Measurements from ENCODE around the gene NDN. TPM values are rescaled to one million over a fixed set of nuclear protein-coding genes. Genes with fewer than 3 reads are reported as not detected.
A peak's percentile ranks its signal among the peaks of the same experiment; 100 is the strongest.

NDN gene
- total RNA-seq, 1 donor from 2014 or later, result 72.7 TPM

- H3K9me3 Mint-ChIP-seq, result no peaks in the 10 kb centered on the region
- no peak for DNase-seq (ENCODE audit: extremely low spot score, unreplicated experiment)
- no peak overlapping the region for H3K27ac Mint-ChIP-seq
- H3K27me3 Mint-ChIP-seq, result no peaks in the 10 kb centered on the region
- no peak for TF ChIP-seq CTCF (conservative IDR thresholded peaks at IDR 0.05)
- no peaks in the 10 kb centered on the region for H3K36me3 Mint-ChIP-seq
- H3K4me1 Mint-ChIP-seq (ENCODE audit: unreplicated experiment), result no peaks in the 10 kb centered on the region
- H3K4me3 Mint-ChIP-seq, result peak overlapping the region; percentile 72
These were observed 40.7 kb downstream of the NDN start for GRCh38 chr15:23646165-23647000.

- no peaks in the 10 kb centered on the region for H3K9me3 Mint-ChIP-seq
- no peaks in the 10 kb centered on the region for H3K4me1 Mint-ChIP-seq (ENCODE audit: unreplicated experiment)
These were observed 41.5 kb downstream of the NDN start for GRCh38 chr15:23645371-23646164.

GRCh38 chr15:23644829-23645228, 42.3 kb downstream of the NDN start:
- no peaks in the 10 kb centered on the region for H3K27me3 Mint-ChIP-seq
- no peaks in the 10 kb centered on the region for H3K4me1 Mint-ChIP-seq (ENCODE audit: unreplicated experiment)
- no peak for TF ChIP-seq CTCF (conservative IDR thresholded peaks at IDR 0.05)
- H3K36me3 Mint-ChIP-seq, result no peaks in the 10 kb centered on the region
- H3K27ac Mint-ChIP-seq, result no peak overlapping the region
- H3K9me3 Mint-ChIP-seq, result no peaks in the 10 kb centered on the region
- H3K4me3 Mint-ChIP-seq, result peak overlapping the region; percentile 47
- DNase-seq (ENCODE audit: extremely low spot score, unreplicated experiment), result no peak

More at GRCh38 chr15:23645371-23646164, 41.5 kb downstream of the NDN start:
- DNase-seq (ENCODE audit: extremely low spot score, unreplicated experiment), result no peak
- peak overlapping the region; percentile 47 for H3K4me3 Mint-ChIP-seq
- no peaks in the 10 kb centered on the region for H3K27me3 Mint-ChIP-seq
- H3K27ac Mint-ChIP-seq, result no peak overlapping the region
- no peaks in the 10 kb centered on the region for H3K36me3 Mint-ChIP-seq
- peak; percentile 55 for TF ChIP-seq CTCF (conservative IDR thresholded peaks at IDR 0.05)

- no peaks in the 10 kb centered on the region for H3K4me1 Mint-ChIP-seq (ENCODE audit: unreplicated experiment)
- peak; percentile 89 for TF ChIP-seq CTCF (conservative IDR thresholded peaks at IDR 0.05)
- no peak overlapping the region for H3K27ac Mint-ChIP-seq
- H3K9me3 Mint-ChIP-seq, result no peaks in the 10 kb centered on the region
- no peak overlapping the region for H3K4me3 Mint-ChIP-seq
- H3K27me3 Mint-ChIP-seq, result no peaks in the 10 kb centered on the region
- no peak for DNase-seq (ENCODE audit: extremely low spot score, unreplicated experiment)
- no peaks in the 10 kb centered on the region for H3K36me3 Mint-ChIP-seq
These were observed 44.6 kb downstream of the NDN start for GRCh38 chr15:23642413-23643044.

Other genes with a start within 250 kb of the NDN start
- not detected in 2 replicates for gene GOLGA6L2, start 240.1 kb downstream of the NDN start, total RNA-seq (ENCODE audit: low replicate concordance)
- gene MKRN3, start 121.6 kb downstream of the NDN start, total RNA-seq (ENCODE audit: low replicate concordance), result 0.34 TPM in 1 of 2 replicates, not detected in the other
- 3.1 and 8.2 TPM in 2 replicates for gene MAGEL2, start 39.4 kb downstream of the NDN start, total RNA-seq (ENCODE audit: low replicate concordance)

Data from type B pancreatic cell (in vitro differentiated cells).